ENCODE results near the gene LDHAL6A. TPM values are rescaled to one million over a fixed set of nuclear protein-coding genes. Genes with fewer than 3 reads are reported as not detected.

LDHAL6A gene
- polyA plus RNA-seq, 3 donors = 0.44 to 1.2 (median 0.65) TPM

GRCh38 chr11:18490319-18490718, 34.7 kb downstream of the LDHAL6A start:
- no peak for DNase-seq (ENCODE audit: low read depth in 3 of 3, low spot score in 2 of 3)

DNA sequence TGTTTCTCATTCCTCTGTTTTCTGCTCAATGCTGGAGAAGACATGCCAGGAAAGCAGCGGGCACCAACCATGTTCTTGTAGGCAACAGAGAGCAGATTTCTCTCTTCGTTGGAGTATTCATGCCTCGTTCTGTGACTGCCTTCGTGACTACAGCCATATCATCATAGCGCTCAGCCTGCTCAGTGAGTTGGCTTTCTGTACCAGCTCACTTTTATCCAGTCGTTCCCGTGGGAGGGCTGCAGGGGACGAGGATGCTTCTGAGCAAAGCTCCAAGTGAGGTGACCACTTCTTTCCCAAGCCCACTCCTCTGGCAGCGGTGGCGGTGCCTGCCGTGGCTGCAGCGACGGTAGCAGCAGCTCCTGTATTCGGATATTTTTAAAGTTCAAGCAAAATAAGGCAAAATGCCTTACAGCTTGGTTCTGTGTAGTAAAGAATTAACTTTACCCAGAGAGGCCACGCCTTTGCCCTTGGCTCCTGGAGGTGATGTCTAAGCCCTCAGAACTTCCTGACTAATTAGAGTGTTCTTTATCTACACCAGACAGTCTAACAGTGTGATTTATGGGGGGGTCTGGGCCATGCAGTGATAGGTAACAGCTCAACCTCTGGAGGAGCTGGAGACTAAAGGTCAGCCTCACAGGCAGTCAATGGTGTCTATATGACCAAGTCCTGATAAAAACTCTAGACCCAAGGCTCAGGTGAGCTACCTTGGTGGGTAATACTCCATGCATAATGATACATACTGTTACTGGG, 35.3 kb downstream of the LDHAL6A start:
- DNase-seq (ENCODE audit: low read depth in 3 of 3, low spot score in 2 of 3) = no peak

GRCh38 chr11:18491924-18492323, 36.3 kb downstream of the LDHAL6A start:
- DNase-seq (ENCODE audit: low read depth in 3 of 3, low spot score in 2 of 3) = no peak

DNA sequence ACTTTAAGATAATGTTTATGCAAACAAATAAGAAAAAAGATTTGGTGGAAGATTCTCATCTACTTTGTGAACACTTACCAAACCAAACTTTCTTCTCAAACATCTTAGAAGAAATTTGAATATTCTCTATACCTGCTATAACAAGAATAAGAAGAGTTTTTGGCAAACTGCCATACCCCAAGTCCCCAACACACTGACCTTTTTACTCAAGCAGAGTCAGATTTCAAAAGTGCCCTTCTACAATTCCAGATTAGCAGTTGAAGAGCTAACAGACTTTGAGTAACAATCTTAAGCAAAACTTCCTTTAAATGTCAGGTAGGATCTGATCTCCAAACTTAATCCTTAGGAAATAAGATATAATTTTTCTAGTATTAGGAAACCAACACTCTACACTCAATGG, 37.2 kb downstream of the LDHAL6A start:
- no peak for DNase-seq (ENCODE audit: low read depth in 3 of 3, low spot score in 2 of 3)

- no peak for DNase-seq (ENCODE audit: low read depth in 3 of 3, low spot score in 2 of 3)
These were observed 37.7 kb downstream of the LDHAL6A start for GRCh38 chr11:18493310-18493709.

DNA sequence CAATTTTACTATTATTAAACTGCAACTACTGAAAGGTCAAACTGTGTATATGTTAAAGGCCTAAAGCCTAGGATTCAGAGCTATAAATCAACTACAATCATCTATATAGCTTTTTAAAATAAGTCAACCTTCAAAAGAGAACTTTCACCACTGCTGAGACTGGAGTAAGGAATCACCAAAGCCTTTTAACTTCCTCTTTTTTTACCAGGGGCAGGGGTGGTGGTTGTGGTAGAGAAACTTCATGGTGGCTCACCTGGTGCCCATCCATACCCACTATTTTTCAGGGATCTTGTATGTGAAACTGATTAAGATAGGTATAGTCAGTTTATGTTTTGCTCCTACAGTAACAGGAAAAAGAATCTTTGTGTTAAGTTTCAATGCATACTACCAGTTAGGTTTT, 39.6 kb downstream of the LDHAL6A start:
- DNase-seq (ENCODE audit: low read depth in 3 of 3, low spot score in 2 of 3) = no peak

GRCh38 chr11:18495703-18496102, 40.0 kb downstream of the LDHAL6A start:
- DNase-seq (ENCODE audit: low read depth in 3 of 3, low spot score in 2 of 3) = no peak

- DNase-seq (ENCODE audit: low read depth in 3 of 3, low spot score in 2 of 3) = no peak
These were observed 42.4 kb downstream of the LDHAL6A start for GRCh38 chr11:18498039-18498438.

DNA sequence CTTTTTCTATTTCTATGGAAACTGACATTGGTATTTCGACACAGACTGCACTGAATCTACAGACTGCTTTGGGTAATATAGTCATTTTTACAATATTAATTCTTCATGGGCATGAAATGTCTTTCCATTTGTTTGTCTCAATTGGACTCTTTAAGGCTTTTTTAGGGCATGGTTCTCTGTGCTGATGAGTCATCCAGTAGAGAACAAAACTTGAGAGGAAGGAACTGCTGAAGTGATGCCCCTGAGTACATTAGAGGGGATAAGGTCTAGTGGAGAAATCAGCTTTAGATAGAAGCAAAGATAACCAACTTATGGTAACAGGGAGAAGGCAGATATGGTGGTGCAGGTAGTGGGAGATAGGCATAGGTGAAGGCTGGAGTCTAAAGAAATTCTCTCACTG, 46.0 kb downstream of the LDHAL6A start:
- no peak for DNase-seq (ENCODE audit: low read depth in 3 of 3, low spot score in 2 of 3)

DNA sequence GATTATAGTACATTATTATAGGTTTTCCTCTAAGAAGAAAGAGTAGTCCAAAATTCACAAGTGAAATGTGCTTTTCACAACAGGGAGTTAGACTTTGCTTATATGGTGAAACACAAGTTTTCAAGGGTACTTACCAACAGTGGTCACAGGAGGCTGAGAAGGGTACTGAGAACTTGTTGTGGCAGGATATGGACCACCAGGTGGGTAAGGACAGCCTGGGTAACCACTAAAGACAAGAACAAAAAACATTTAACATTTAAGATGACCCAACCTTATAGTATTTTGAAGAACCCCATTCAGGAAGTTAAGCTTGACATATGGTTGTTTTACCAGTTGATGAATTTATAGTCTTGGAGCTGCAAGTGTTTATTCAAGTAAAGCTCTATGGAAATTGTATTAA, 46.7 kb downstream of the LDHAL6A start:
- DNase-seq (ENCODE audit: low read depth in 3 of 3, low spot score in 2 of 3) = no peak

DNA sequence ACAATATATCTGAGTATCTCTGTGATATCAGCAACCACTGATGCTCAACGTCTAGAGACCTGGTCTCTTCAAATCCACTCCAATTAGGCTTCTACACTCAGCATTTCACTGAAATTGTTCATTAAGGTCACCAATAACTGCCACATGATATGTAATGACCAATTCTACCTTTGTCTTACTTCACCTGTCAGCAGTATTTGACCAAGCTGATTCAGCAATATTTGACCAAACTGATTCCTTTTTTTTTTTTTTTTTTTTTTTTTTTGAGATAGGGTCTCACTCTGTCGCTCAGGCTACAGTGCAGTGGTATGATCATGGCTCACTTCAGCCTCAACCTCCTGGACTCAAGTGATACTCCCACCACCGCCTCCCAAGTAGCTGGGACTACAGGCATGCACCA, 65.5 kb downstream of the LDHAL6A start:
- no peak for DNase-seq (ENCODE audit: low read depth in 3 of 3, low spot score in 2 of 3)

GRCh38 chr11:18522388-18522787, 66.7 kb downstream of the LDHAL6A start:
- no peak for DNase-seq (ENCODE audit: low read depth in 3 of 3, low spot score in 2 of 3)

- no peak for DNase-seq (ENCODE audit: low read depth in 3 of 3, low spot score in 2 of 3)
These were observed 67.4 kb downstream of the LDHAL6A start for GRCh38 chr11:18523084-18523483.

DNA sequence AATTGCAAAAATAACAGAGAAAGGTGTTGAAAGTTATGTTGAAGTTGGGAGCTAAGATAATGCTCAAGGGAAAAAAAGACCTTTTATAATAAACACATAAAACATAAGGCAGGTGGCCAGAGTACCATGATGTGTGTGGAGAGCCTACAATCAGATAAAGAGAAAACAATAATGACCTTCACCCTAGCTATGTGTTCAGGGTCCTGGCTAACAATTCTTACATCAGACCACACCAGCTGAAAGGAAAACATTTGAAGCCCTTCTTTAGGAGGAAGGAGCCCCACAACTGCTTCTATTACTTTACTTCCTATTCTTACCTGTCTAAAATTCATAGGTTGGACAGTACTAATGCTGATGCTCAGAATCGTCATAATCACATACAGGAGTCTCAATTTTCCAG, 68.6 kb downstream of the LDHAL6A start:
- no peak for DNase-seq (ENCODE audit: low read depth in 3 of 3, low spot score in 2 of 3)

DNA sequence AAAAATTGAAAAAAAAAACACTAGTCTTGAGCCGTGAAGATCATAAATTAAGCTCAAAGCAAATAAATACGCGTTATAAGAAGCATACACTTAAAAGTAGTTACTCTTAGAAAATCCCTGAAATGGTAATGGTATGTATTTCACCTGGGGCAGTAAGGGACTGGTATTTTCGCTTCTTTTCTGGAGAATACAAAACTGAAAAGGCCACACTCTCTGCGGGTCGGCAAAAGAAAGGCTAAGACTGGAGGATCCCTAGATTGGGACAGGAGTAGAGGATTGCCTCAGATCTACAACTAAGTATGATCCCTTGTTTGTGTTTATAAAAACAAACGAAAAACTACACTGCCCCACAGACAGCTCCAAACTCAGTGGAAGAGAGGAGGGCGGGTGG, 70.5 kb downstream of the LDHAL6A start:
- DNase-seq (ENCODE audit: low read depth in 3 of 3, low spot score in 2 of 3) = peak in 1 of 3 donors; percentile 47

DNA sequence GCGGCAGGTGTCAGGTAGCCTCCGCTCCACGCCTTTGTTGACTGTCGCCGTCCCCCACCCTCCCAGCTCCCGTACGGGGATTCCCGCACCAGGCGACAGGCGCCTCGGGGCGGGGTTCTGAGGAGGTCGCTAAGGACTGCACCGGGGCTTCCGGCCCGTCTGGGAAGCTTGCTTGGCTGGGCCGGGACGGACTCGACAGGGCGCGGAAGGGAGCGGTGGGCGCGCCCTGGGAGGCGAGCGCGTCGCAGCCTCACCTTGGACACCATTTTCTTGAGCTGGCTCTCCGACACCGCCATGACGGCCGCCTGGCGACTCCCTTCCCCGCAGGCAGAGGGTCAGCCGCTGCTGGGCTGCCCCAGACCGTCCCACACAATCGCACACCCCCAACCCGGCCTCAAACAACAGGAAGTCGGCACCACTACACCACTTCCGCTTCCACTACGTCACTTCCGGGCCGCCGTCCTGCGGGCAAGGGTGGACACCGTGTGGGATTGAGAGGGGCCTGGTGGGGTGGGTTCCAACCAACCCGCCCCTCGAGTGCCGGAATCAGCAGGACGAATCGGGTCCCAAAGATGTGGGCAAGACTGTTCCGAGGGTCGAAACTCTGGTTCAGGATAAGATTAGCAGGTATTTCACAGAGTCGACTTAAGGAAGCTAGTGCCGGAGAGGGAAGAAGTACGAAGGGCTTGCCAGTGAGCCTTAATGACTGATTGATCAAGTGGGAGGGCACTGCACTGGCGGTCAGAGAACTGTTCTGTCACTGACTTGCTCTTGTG, 71.1 kb downstream of the LDHAL6A start, which contains the start of gene TSG101:
Gene TSG101, minus strand, starts transcription at position 422 of the 776 bp plus-strand sequence. Its CDS starts 126 bp downstream, at position 296.
- peak; percentile 89 to 95 (median 90) for DNase-seq (ENCODE audit: low read depth in 3 of 3, low spot score in 2 of 3)

- DNase-seq (ENCODE audit: low read depth in 3 of 3, low spot score in 2 of 3) = peak in 2 of 3 donors; percentile 3 to 19
These were observed 71.9 kb downstream of the LDHAL6A start for GRCh38 chr11:18527512-18527911.

Other genes starting within 250 kb of the LDHAL6A start
- gene SAA4, start 219.1 kb upstream of the LDHAL6A start, polyA plus RNA-seq (ENCODE audit: insufficient read length in 3 of 3) = not detected
- under 1 TPM in 1 of 3 donors, not detected in 2; 0.15 TPM for gene SAA2, start 207.2 kb upstream of the LDHAL6A start, polyA plus RNA-seq (ENCODE audit: insufficient read length in 3 of 3)
- not detected for gene SAA1, start 189.6 kb upstream of the LDHAL6A start, polyA plus RNA-seq (ENCODE audit: insufficient read length in 3 of 3)
- gene HPS5, start 133.7 kb upstream of the LDHAL6A start, polyA plus RNA-seq (ENCODE audit: insufficient read length in 3 of 3) = 10 to 100 TPM; 22.9 to 23.2 (median 23.1) TPM
- gene GTF2H1, start 133.3 kb upstream of the LDHAL6A start, polyA plus RNA-seq (ENCODE audit: insufficient read length in 3 of 3) = 10 to 100 TPM; 55.2 to 57.7 (median 55.3) TPM
- gene LDHA, start 61.3 kb upstream of the LDHAL6A start, polyA plus RNA-seq (ENCODE audit: insufficient read length in 3 of 3) = 100 to 1,000 TPM; 273 to 313 (median 277) TPM
- gene LDHC, start 43.5 kb upstream of the LDHAL6A start, polyA plus RNA-seq (ENCODE audit: insufficient read length in 3 of 3) = 1 to 10 TPM in 1 of 3 donors, under 1 TPM in 1, not detected in 1; 0.21 to 1.5 TPM
- gene TSG101, start 71.1 kb downstream of the LDHAL6A start, polyA plus RNA-seq (ENCODE audit: insufficient read length in 3 of 3) = 100 to 1,000 TPM; 183 to 199 (median 192) TPM
- 10 to 100 TPM; 19.3 to 22.0 (median 21.2) TPM for gene UEVLD, start 132.9 kb downstream of the LDHAL6A start, polyA plus RNA-seq (ENCODE audit: insufficient read length in 3 of 3)
- 1 to 10 TPM; 4.5 to 7.5 (median 5.9) TPM for gene MISFA, start 143.9 kb downstream of the LDHAL6A start, polyA plus RNA-seq (ENCODE audit: insufficient read length in 3 of 3)
- gene SPTY2D1, start 178.5 kb downstream of the LDHAL6A start, polyA plus RNA-seq (ENCODE audit: insufficient read length in 3 of 3) = 10 to 100 TPM; 28.9 to 30.0 (median 29.0) TPM
- gene TMEM86A, start 242.9 kb downstream of the LDHAL6A start, polyA plus RNA-seq (ENCODE audit: insufficient read length in 3 of 3) = 1 to 10 TPM; 8.1 to 9.1 (median 8.9) TPM

Data from right renal cortex interstitium (tissue), 3 donors.